Left lung (tissue), 10 donors: Measurements from ENCODE around the gene CIAO2B. TPM values are rescaled to one million over a fixed set of nuclear protein-coding genes. Genes with fewer than 3 reads are reported as not detected.

Experiments
- ATAC-seq: fragments of 200-7000 bp; cut with Tn5 transposase; one replicate; pipeline ENCODE4 v1.9.1; 2020; ENCODE audit warnings: moderate library complexity
- DNase-seq, 4 donors: peaks; one replicate each; pipeline ENCODE4 v3.0.0-alpha.2; 2013 to 2020
- H3K27ac ChIP-seq, 2 donors: fragments of 200-600 bp; sonication (generic) in 1 of 2; one replicate each; pipeline versions ENCODE4 v1.5.0 to v1.8.0; 2020 to 2021
- H3K27me3 ChIP-seq, 2 donors: fragments of 200-600 bp; sonication (generic) in 1 of 2; one replicate each; pipeline versions ENCODE4 v1.5.0 to v1.8.0; 2020 to 2021
- H3K36me3 ChIP-seq, 2 donors: fragments of 200-600 bp; sonication (generic) in 1 of 2; one replicate each; pipeline versions ENCODE4 v1.5.0 to v1.8.0; 2020 to 2021
- H3K4me1 ChIP-seq, 2 donors: fragments of 200-600 bp; one replicate each; pipeline ENCODE4 v1.8.0; 2021
- H3K4me3 ChIP-seq, 2 donors: fragments of 200-600 bp; sonication (generic) in 1 of 2; one replicate each; pipeline versions ENCODE4 v1.5.0 to v1.8.0; 2020 to 2021; ENCODE audit warnings: mild to moderate bottlenecking in 1 of 2
- H3K9me3 ChIP-seq, 2 donors: fragments of 200-600 bp; sonication (generic) in 1 of 2; one replicate each; pipeline versions ENCODE4 v1.5.0 to v1.8.0; 2020 to 2021
- CTCF ChIP-seq, 2 donors: fragments of 200-600 bp; sonication (generic) in 1 of 2; IDR thresholded peaks; one replicate each; pipeline versions ENCODE4 v1.5.0 to v1.8.0; 2021; ENCODE audit warnings: antibody characterized with exemption in 2 of 2
- intact Hi-C, 2 donors: fragments of 100-400 bp; cut with DNase I; formaldehyde crosslinking; loops; one replicate each; pipeline versions ENCODE4 v1.11.2 to v1.14.2; 2022
- polyA plus RNA-seq, 6 donors: library from polyadenylated mRNA; unstranded; fragments of 120-200 nt; gene quantifications; one replicate each; pipeline ENCODE4 v1.2.1, GENCODE V29; 2013; ENCODE audit not compliant: insufficient read length in 6 of 6
- total RNA-seq, 2 donors: library from RNA; stranded (reverse); fragmentation: NEBNext Ultra II Directional; extraction: Animal tissue kit (Norgen Biotek cat#: 25700); gene quantifications; one replicate each; pipeline ENCODE4 v1.2.1, GENCODE V29; 2021
- donor health status: DM: no; HTN: yes; CAD: no.
- donor health status: DM: no; HTN: no; CAD: no.

CIAO2B gene
- total and polyA plus RNA-seq, 8 donors: 70.9 to 84.0 (median 81.9) TPM

- Histone ChIP-seq H3K4me1 (peaks cover 21 to 50% of the 10 kb centered on the region in 2 donors), H3K9me3 (no peaks in the 10 kb centered on the region), H3K4me3 (peak overlapping the region in 1 of 2 donors; percentile 45), H3K36me3 (no peaks in the 10 kb centered on the region), H3K27me3 (peaks cover 0 to 77% of the 10 kb centered on the region in 2 donors), H3K27ac (peak overlapping the region in 1 of 2 donors; percentile 26)
- DNase-seq: peak in 1 of 4 donors; percentile 57
- no peak for ATAC-seq
- TF ChIP-seq CTCF (IDR thresholded peaks at IDR 0.05): no peak
- intact Hi-C loops: no loop called here
These were observed 10.9 kb downstream of the CIAO2B start for GRCh38 chr16:66923247-66923731.

GRCh38 chr16:66921729-66922450 lies 12.3 kb downstream of the CIAO2B start:
- ATAC-seq (no peak), DNase-seq (peak in 1 of 4 donors; percentile 72)
- Histone ChIP-seq H3K36me3 (no peaks in the 10 kb centered on the region), H3K9me3 (no peaks in the 10 kb centered on the region), H3K4me1 (peaks cover 15 to 39% of the 10 kb centered on the region in 2 donors), H3K27ac (no peak overlapping the region), H3K4me3 (no peak overlapping the region), H3K27me3 (peaks cover 0 to 77% of the 10 kb centered on the region in 2 donors)
- TF ChIP-seq CTCF (IDR thresholded peaks at IDR 0.05): no peak
- intact Hi-C loops: no loop called here

GRCh38 chr16:66920924-66921680 lies 13.1 kb downstream of the CIAO2B start:
- no peak for TF ChIP-seq CTCF (IDR thresholded peaks at IDR 0.05)
- DNase-seq: peak in 1 of 4 donors; percentile 9
- Histone ChIP-seq H3K9me3 (no peaks in the 10 kb centered on the region), H3K4me1 (peaks cover 9 to 32% of the 10 kb centered on the region in 2 donors), H3K27ac (no peak overlapping the region), H3K27me3 (peaks cover 0 to 70% of the 10 kb centered on the region in 2 donors), H3K36me3 (no peaks in the 10 kb centered on the region), H3K4me3 (no peak overlapping the region)
- ATAC-seq: no peak
- intact Hi-C loops: no loop called here

DNA sequence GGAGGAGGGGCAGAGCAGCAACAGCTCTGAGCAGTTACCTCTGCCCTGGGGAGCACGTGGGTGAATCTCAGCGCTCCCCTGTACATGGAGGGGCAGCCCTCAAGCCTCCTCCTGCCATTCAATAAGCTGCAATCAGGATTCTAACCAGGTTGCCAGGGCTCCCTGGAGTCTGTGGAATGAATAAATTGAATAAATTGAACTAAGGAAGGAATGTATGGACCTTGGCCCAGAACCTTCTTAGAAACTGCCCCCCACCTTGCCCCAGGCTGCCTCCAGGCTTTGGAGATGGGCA lies 14.0 kb downstream of the CIAO2B start:
- no peak for TF ChIP-seq CTCF (IDR thresholded peaks at IDR 0.05)
- DNase-seq: peak in 1 of 4 donors; percentile 20
- Histone ChIP-seq H3K4me1 (peaks cover 3 to 23% of the 10 kb centered on the region in 2 donors), H3K36me3 (no peaks in the 10 kb centered on the region), H3K4me3 (no peak overlapping the region), H3K9me3 (no peaks in the 10 kb centered on the region), H3K27me3 (peaks cover 0 to 62% of the 10 kb centered on the region in 2 donors), H3K27ac (no peak overlapping the region)
- ATAC-seq: no peak
- intact Hi-C loops: no loop called here
